PC-3 (cell line): ENCODE data around the gene SYT5. TPM values are rescaled to one million over a fixed set of nuclear protein-coding genes. Genes with fewer than 3 reads are reported as not detected.

Experiments
- ATAC-seq: fragments of 200-7000 bp; cut with Tn5 transposase; 2 replicates; pipeline ENCODE4 v1.9.1; 2020; ENCODE audit warnings: mild to moderate bottlenecking, moderate library complexity
- BruUV-seq: library from RNA; stranded (reverse); fragments of 400-500 nt; replicated peaks from 2 replicates; lab custom pipeline; 2021; lab: Mats Ljungman, UMichigan
- CTCF ChIA-PET: fragments of 300-600 bp; sonication (Branson Sonifier 250); formaldehyde crosslinking; loops from one replicate; lab custom pipeline; 2022; ENCODE audit warnings: antibody characterized with exemption; lab: Charles Lee
- POLR2A ChIA-PET: fragments of 300-600 bp; sonication (Branson Sonifier 250); formaldehyde crosslinking; loops from one replicate; lab custom pipeline; 2022; ENCODE audit warnings: antibody characterized with exemption; ENCODE audit not compliant: unreplicated experiment; lab: Charles Lee
- DNase-seq: peaks from one replicate; pipeline ENCODE4 v3.0.0-alpha.2; 2015
- H2AFZ ChIP-seq: fragments of 300-600 bp; sonication (generic); 2 replicates; pipeline ENCODE4 v1.6.0; 2016; ENCODE audit warnings: antibody characterized with exemption, low read length
- H3F3A ChIP-seq: fragments of 300-600 bp; sonication (generic); one replicate; pipeline ENCODE4 v1.6.0; 2017; ENCODE audit warnings: antibody characterized with exemption, low read length, control low read depth, mild to moderate bottlenecking; ENCODE audit not compliant: unreplicated experiment
- H3K27ac ChIP-seq: fragments of 300-600 bp; sonication (generic); 2 replicates; pipeline ENCODE4 v1.5.1; 2016; ENCODE audit warnings: mild to moderate bottlenecking, low read length
- H3K27me3 ChIP-seq: fragments of 300-600 bp; sonication (generic); 2 replicates; pipeline ENCODE4 v1.6.1; 2016; ENCODE audit warnings: low read length, mixed read lengths
- H3K36me3 ChIP-seq: fragments of 300-600 bp; sonication (generic); 2 replicates; pipeline ENCODE4 v1.6.1; 2016; ENCODE audit warnings: low read depth, mixed run types, low read length, mixed read lengths
- H3K4me1 ChIP-seq: fragments of 300-600 bp; sonication (generic); 2 replicates; pipeline ENCODE4 v1.5.1; 2016; ENCODE audit warnings: low read length; ENCODE audit not compliant: insufficient read depth
- H3K4me2 ChIP-seq: fragments of 300-600 bp; sonication (generic); 2 replicates; pipeline ENCODE4 v1.6.0; 2016; ENCODE audit warnings: low read length
- H3K4me3 ChIP-seq: fragments of 300-600 bp; sonication (generic); 2 replicates; pipeline ENCODE4 v1.5.1; 2016; ENCODE audit warnings: mild to moderate bottlenecking, low read length, mixed read lengths
- H3K79me2 ChIP-seq: fragments of 300-600 bp; sonication (generic); 2 replicates; pipeline ENCODE4 v1.6.1; 2017; ENCODE audit warnings: low read length, mixed read lengths
- H3K9ac ChIP-seq: fragments of 300-600 bp; sonication (generic); 2 replicates; pipeline ENCODE4 v1.6.0; 2016; ENCODE audit warnings: mild to moderate bottlenecking, low read length
- H3K9me2 ChIP-seq: fragments of 300-600 bp; sonication (generic); replicated peaks from 2 replicates; pipeline ENCODE4 v1.6.1; 2016; ENCODE audit warnings: mixed run types, low read length, mixed read lengths
- H3K9me3 ChIP-seq: fragments of 300-600 bp; sonication (generic); 2 replicates; pipeline ENCODE4 v1.6.1; 2016; ENCODE audit warnings: low read length, mixed read lengths
- H4K20me1 ChIP-seq: fragments of 300-600 bp; sonication (generic); 2 replicates; pipeline ENCODE4 v1.6.1; 2016; ENCODE audit warnings: low read length, mixed read lengths
- EZH2 ChIP-seq: fragments of 300-600 bp; sonication (generic); IDR thresholded peaks from one replicate; pipeline ENCODE4 v1.6.1; 2017; ENCODE audit warnings: antibody characterized with exemption, mild to moderate bottlenecking, low read length; ENCODE audit not compliant: unreplicated experiment
- EZH2phosphoT487 ChIP-seq: fragments of 300-600 bp; sonication (generic); IDR thresholded peaks from 2 replicates; pipeline ENCODE4 v1.6.1; 2018; ENCODE audit warnings: mild to moderate bottlenecking, antibody characterized with exemption, low read length, borderline replicate concordance
- intact Hi-C: fragments of 100-400 bp; cut with micrococcal nuclease; formaldehyde crosslinking; loops from 2 replicates; pipeline ENCODE4 v1.9.0; 2023
- total RNA-seq: library from RNA; depleted of rRNA; stranded (reverse); fragments of >200 nt; gene quantifications from 2 replicates; pipeline ENCODE4 v1.2.3, GENCODE V29; 2014
- TF ChIP-seq, protein P1 (sequence below): fragments of 300-600 bp; sonication (generic); conservative IDR thresholded peaks from 2 replicates; pipeline ENCODE4 v1.5.1; 2017; ENCODE audit warnings: antibody characterized with exemption, low read depth, mild to moderate bottlenecking, low read length

The SYT5 gene
- total RNA-seq, 1 experiment from 2014 or later, result 2.5 TPM

- no peak overlapping the region for H2AFZ ChIP-seq
- peak; percentile 83 for ATAC-seq
- no peaks in the 10 kb centered on the region for H3K9me3 ChIP-seq
- no peaks in the 10 kb centered on the region for H3K79me2 ChIP-seq
- intact Hi-C loops, result loop anchor here (1.0 to 10.0 kb wide), 4 partner anchors 21 to 175 kb away; partner anchors contain the start of genes KMT5C, RPL28 and TMEM238
- peak overlapping the region; percentile 93 for H3K27ac ChIP-seq
- no peaks in the 10 kb centered on the region for H3K27me3 ChIP-seq
- no peaks in the 10 kb centered on the region for H3K9me2 ChIP-seq
- peaks cover 37% of the 10 kb centered on the region for H3K4me1 ChIP-seq
- peak overlapping the region; percentile 76 for H3K9ac ChIP-seq
- no TSS peak for BruUV-seq
- H3K36me3 ChIP-seq, result no peaks in the 10 kb centered on the region
- peak; percentile 99 for DNase-seq
- CTCF ChIA-PET, result no interaction called here
- peak overlapping the region; percentile 39 for H3K4me2 ChIP-seq
- no peaks in the 10 kb centered on the region for H4K20me1 ChIP-seq
- H3K4me3 ChIP-seq, result no peak overlapping the region
- H3F3A ChIP-seq, result peaks cover 8% of the 10 kb centered on the region
- POLR2A ChIA-PET, result interaction anchor here (0.6 kb wide), 1 partner anchor 16 kb away, joined by 3 read pairs; no protein-coding TSS in a partner anchor
- TF ChIP-seq, protein P1, sequence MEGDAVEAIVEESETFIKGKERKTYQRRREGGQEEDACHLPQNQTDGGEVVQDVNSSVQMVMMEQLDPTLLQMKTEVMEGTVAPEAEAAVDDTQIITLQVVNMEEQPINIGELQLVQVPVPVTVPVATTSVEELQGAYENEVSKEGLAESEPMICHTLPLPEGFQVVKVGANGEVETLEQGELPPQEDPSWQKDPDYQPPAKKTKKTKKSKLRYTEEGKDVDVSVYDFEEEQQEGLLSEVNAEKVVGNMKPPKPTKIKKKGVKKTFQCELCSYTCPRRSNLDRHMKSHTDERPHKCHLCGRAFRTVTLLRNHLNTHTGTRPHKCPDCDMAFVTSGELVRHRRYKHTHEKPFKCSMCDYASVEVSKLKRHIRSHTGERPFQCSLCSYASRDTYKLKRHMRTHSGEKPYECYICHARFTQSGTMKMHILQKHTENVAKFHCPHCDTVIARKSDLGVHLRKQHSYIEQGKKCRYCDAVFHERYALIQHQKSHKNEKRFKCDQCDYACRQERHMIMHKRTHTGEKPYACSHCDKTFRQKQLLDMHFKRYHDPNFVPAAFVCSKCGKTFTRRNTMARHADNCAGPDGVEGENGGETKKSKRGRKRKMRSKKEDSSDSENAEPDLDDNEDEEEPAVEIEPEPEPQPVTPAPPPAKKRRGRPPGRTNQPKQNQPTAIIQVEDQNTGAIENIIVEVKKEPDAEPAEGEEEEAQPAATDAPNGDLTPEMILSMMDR, result no peak
- no peak for TF ChIP-seq EZH2
- no peak for TF ChIP-seq EZH2phosphoT487
Observed at GRCh38 chr19:55209693-55210472, 29.8 kb upstream of the SYT5 start.

- H3K9ac ChIP-seq, result peak within 1 kb of the TSS; percentile 76
- no peak within 1 kb of the TSS for H3K4me3 ChIP-seq
- no peaks in the 10 kb centered on the region for H3K36me3 ChIP-seq
- ChIA-PET CTCF (no interaction called here), POLR2A (interaction anchor here (0.6 kb wide), 3 partner anchors 16 to 445 kb away, joined by 3 to 9 read pairs (median 5); no protein-coding TSS in a partner anchor)
- intact Hi-C loops, result no loop called here
- no peaks in the 10 kb centered on the region for H3K9me2 ChIP-seq
- DNase-seq (peak; percentile 55), ATAC-seq (peak; percentile 25)
- H4K20me1 ChIP-seq, result no peaks in the 10 kb centered on the region
- H3K27ac ChIP-seq, result peak within 1 kb of the TSS; percentile 93
- H3K27me3 ChIP-seq, result no peaks in the 10 kb centered on the region
- peaks cover 8% of the 10 kb centered on the region for H3F3A ChIP-seq
- peak within 1 kb of the TSS; percentile 39 for H3K4me2 ChIP-seq
- BruUV-seq, result no TSS peak
- peaks cover 37% of the 10 kb centered on the region for H3K4me1 ChIP-seq
- TF ChIP-seq, protein P1, result no peak
- TF ChIP-seq EZH2phosphoT487 (no peak), EZH2 (no peak)
- no peaks in the 10 kb centered on the region for H3K79me2 ChIP-seq
- H2AFZ ChIP-seq, result no peak within 1 kb of the TSS
- H3K9me3 ChIP-seq, result no peaks in the 10 kb centered on the region
Observed at GRCh38 chr19:55208880-55209692, 29.0 kb upstream of the SYT5 start, which contains the start of gene PTPRH. PTPRH (minus strand) TSS chr19:55209501; CDS start chr19:55209433, 68 bp downstream.
